Fibroblast of upper back skin (primary cell): Measurements from ENCODE around the gene SUPT16H.
A peak's percentile ranks its signal among the peaks of the same experiment; 100 is the strongest.
"Not testable (repeated sequence)": the region's sequence is repeated elsewhere in the genome, so short reads cannot be mapped to it uniquely, and the experiment has no call there.

Source experiments
- DNase-seq: peaks from one replicate; pipeline ENCODE4 v3.0.0-alpha.2; 2013

Gene SUPT16H

GRCh38 chr14:21383848-21384493 lies at the start of gene SUPT16H:
Gene SUPT16H (minus strand): TSS chr14:21384019. CDS start chr14:21383927, 92 bp downstream.
- DNase-seq = peak; percentile 96

GRCh38 chr14:21431126-21431525 lies 47.3 kb upstream of the SUPT16H start:
- no peak for DNase-seq

GRCh38 chr14:21428930-21429329 lies 45.1 kb upstream of the SUPT16H start:
- no peak for DNase-seq

GRCh38 chr14:21426692-21427091 lies 42.9 kb upstream of the SUPT16H start:
- no peak for DNase-seq

- DNase-seq = no peak
Measured at GRCh38 chr14:21419528-21419927, 35.7 kb upstream of the SUPT16H start.

- no peak for DNase-seq
Measured at GRCh38 chr14:21415329-21415728, 31.5 kb upstream of the SUPT16H start.

- DNase-seq = no peak
Measured at GRCh38 chr14:21414137-21414631, 30.4 kb upstream of the SUPT16H start.

GRCh38 chr14:21408147-21408546 lies 24.3 kb upstream of the SUPT16H start:
- DNase-seq = peak; percentile 65

GRCh38 chr14:21406213-21406612 lies 22.4 kb upstream of the SUPT16H start:
- no peak for DNase-seq

GRCh38 chr14:21405097-21405496 lies 21.3 kb upstream of the SUPT16H start:
- DNase-seq = no peak

GRCh38 chr14:21399311-21399870 lies 15.6 kb upstream of the SUPT16H start:
- DNase-seq = no peak

GRCh38 chr14:21398901-21399300 lies 15.1 kb upstream of the SUPT16H start:
- DNase-seq = no peak

GRCh38 chr14:21395450-21395849 lies 11.6 kb upstream of the SUPT16H start:
- no peak for DNase-seq

- DNase-seq = no peak
Measured at GRCh38 chr14:21385188-21385904, 1.5 kb upstream of the SUPT16H start.

GRCh38 chr14:21384494-21384851 lies 654 bp upstream of the SUPT16H start:
- no peak for DNase-seq

- peak; percentile 43 for DNase-seq
Measured at GRCh38 chr14:21382886-21383847, 652 bp downstream of the SUPT16H start.

- DNase-seq = no peak
Measured at GRCh38 chr14:21382095-21382494, 1.7 kb downstream of the SUPT16H start.

GRCh38 chr14:21379338-21379737 lies 4.5 kb downstream of the SUPT16H start:
- DNase-seq = no peak

- no peak for DNase-seq
Measured at GRCh38 chr14:21373980-21374379, 9.8 kb downstream of the SUPT16H start.

GRCh38 chr14:21372814-21373213 lies 11.0 kb downstream of the SUPT16H start:
- DNase-seq = not testable (repeated sequence)

GRCh38 chr14:21369949-21370679 lies 13.7 kb downstream of the SUPT16H start:
- DNase-seq = no peak

GRCh38 chr14:21367582-21368144 lies 16.2 kb downstream of the SUPT16H start:
- DNase-seq = no peak
